ENCODE results near the gene HOXC6.
"Not testable (repeated sequence)": the region's sequence is repeated elsewhere in the genome, so short reads cannot be mapped to it uniquely, and the experiment has no call there.

The HOXC6 gene

GRCh38 chr12:54053003-54053750 lies 24.9 kb downstream of the HOXC6 start:
- DNase-seq, result peak in 2 of 51 donors; percentile 5 to 10

DNA sequence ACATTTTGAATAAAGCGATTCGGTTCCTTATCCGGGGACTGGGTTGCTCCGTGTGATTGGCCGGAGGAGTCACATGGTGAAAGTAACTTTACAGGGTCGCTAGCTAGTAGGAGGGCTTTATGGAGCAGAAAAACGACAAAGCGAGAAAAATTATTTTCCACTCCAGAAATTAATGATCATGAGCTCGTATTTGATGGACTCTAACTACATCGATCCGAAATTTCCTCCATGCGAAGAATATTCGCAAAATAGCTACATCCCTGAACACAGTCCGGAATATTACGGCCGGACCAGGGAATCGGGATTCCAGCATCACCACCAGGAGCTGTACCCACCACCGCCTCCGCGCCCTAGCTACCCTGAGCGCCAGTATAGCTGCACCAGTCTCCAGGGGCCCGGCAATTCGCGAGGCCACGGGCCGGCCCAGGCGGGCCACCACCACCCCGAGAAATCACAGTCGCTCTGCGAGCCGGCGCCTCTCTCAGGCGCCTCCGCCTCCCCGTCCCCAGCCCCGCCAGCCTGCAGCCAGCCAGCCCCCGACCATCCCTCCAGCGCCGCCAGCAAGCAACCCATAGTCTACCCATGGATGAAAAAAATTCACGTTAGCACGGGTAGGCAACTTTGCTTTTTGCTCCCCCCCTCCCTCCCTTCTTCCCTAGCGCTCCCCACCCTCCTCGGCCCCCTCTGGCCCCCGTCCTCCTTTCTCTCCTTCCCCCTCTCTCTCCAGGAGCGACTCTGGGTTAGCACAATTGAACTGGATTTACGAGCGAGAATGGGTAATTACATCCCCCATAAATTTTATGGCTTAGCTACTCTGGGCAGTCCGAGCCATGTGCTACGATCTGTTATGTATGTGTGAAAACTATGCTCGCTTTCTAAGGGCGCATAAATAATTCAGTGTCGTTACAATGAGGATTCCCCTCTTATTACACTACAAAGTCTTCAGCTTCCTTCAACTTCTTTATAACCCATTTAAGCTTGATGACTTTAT lies 25.8 kb downstream of the HOXC6 start, which contains the start of gene HOXC4:
HOXC4 (plus strand) TSS at position 85 of the 991 bp plus-strand sequence; CDS start at position 173, 88 bp downstream.
- peak in 2 of 51 donors; percentile 4 to 6 for DNase-seq

GRCh38 chr12:54054742-54055194 lies 26.5 kb downstream of the HOXC6 start:
- no peak for DNase-seq

DNA sequence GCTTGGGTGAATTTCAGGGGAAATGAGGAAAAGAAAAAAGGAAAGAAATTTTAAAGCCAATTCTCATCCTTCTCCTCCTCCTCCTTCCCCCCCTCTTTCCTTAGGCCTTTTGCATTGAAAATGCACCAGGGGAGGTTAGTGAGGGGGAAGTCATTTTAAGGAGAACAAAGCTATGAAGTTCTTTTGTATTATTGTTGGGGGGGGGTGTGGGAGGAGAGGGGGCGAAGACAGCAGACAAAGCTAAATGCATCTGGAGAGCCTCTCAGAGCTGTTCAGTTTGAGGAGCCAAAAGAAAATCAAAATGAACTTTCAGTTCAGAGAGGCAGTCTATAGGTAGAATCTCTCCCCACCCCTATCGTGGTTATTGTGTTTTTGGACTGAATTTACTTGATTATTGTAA lies 27.3 kb downstream of the HOXC6 start:
- no peak for DNase-seq

DNA sequence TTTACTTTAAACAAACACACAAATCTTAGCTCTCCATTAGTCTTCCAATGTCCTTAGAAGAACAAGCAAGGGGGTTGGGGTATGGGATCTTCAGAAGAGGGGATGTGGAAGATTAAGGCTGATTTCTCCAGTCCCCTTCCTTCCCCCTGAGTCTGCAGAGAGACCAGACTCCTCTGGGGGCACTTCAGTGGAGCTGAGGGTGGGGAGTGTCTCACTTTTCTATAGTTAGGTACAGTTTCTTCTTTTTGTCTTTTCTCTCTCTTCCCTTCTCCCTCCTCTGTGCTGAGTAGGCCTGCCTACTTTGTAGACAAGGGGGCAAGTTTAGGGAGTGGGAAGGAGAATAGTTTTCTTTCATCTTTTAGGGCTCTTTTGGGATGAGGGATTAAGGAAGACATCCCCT lies 27.9 kb downstream of the HOXC6 start:
- DNase-seq, result no peak

DNA sequence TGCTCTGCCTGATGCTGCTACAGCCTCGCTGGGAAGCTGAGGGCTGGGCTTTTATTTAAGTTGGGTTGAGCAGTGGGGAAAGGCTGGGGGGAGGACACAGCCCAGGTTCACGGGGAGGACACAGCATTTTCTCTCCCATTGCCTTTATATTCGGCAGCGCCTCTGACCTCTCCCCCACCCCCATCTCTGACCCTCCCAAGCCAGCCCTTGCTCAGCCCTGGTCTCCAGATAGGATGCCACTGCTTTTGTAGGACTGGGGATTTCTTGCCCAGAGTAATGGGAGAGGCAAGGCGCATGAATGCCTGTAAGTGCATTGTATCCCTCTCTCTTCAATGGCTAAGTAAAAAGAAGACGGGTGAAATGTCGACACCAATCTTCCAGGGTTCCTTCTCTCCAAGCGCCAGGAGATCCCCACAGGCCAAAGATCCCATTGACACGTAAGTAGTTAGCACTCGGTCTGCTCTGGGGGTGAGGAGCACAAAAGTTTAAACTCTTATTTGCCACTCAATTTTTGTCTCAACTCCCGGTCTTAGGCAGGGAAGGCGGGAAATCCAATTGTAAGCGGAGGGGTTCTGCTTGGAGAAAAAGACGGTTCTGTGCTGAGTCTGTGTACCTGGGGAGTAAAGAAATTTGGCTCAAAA lies 30.0 kb downstream of the HOXC6 start:
- no peak for DNase-seq

GRCh38 chr12:54059668-54060067 lies 31.4 kb downstream of the HOXC6 start:
- DNase-seq, result no peak

DNA sequence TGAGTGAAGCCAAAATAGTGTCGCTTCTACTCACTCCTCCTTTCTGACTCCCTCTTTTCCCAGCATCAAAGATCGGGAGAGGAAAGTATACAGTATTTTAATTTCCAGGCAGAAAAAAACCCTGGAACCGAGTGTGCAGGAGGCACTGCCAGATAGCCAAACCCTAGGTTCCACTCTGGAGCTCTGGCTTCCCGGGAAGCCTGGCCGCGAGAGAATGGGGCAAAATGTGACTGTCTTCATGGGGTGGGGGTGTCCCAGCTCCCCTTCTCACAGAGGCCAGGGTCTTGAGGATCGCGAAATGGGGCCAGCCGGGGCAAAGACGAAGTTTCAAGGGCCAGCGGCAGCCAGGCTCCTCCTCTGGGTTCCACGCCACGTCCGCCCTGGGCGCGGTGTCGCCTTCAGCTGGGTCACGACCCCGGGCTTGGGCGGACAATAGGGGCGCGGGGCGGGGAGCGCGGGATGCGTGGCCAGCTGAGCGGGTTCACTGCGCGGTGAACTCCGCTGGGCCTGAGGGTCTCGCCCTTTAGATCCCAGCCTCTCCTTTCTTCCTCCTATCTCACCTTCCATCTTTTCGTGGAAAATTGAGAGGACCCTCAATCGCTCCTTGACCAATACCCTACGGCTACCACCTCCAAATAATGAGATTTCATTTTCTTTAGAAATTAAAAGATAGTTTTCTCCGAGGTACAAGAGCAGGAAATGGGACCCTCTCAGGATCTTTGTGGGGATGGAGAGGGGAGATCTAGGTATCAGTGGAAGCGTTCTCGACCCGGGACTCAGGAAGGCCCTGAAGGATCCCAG lies 32.1 kb downstream of the HOXC6 start:
- DNase-seq, result no peak

- no peak for DNase-seq
Measured at GRCh38 chr12:54060975-54061778, 32.9 kb downstream of the HOXC6 start.

DNA sequence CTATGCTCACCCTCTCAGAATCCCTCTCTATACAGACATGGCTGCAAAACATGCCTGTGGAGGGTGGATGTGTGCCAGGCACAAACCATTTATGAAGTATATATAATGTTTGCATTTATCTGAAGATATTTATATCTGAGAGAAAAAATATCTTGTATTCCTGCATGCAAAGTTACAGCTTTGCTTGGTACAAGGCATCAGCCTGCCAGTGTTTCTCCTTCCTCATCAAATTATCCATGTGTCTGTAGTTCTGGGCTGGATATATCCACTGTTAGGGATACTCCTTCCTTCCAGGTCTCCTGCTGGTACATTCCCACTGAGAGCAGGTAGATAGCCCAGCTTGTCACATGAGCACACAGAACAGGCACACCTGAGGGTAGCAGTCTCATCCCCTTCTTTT lies 37.4 kb downstream of the HOXC6 start:
- DNase-seq, result no peak

GRCh38 chr12:54066408-54066807 lies 38.2 kb downstream of the HOXC6 start:
- no peak for DNase-seq

DNA sequence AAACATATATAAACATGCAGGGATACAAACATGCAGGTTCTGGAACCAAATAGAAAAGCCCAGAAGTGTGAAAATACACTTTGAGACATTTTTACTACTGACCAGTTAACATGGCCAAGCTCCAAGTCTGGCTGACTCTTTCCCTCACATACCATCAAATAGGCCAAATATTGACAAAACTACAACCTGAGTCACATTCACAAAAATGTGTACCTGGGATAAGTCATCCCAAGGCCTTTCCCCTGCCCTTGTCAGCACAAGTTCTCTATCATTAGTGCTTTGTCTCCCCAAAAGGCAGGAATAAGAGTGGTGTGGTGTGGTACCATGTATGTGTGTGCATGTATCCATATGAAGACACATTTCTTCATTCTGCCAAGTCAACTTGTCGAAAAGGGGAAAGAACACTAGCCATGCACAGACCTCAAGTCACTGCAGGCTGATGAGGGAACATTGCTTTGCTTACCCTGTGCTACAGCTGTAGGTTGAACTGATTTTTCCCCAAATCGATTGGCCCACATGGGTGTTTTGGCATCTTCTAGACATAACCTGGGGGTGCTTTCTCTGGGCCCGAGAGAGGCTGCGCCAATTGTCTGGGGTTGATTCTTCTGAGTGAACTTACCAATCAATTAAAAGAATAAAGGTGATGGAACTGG lies 40.3 kb downstream of the HOXC6 start:
- DNase-seq, result no peak

- DNase-seq, result no peak
Measured at GRCh38 chr12:54071942-54072341, 43.7 kb downstream of the HOXC6 start.

DNA sequence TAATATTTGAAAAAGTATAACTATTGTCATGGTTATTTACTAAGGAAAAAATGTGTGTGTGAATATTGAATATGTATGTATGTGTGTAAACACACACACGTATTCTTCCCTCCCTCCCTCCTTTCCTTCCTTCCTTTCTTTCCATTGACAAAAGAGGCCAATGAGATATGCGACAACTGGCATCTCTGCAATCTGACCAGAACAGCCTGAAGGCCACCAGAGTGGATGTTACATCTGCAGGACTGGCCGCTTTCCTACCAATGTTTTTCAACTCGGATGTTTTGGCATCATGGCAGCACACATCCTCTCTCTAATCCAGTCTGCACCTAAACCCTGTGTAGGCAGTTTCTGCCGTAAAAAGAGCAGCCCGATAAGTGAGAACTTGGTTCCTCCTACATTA lies 46.1 kb downstream of the HOXC6 start:
- no peak for DNase-seq

DNA sequence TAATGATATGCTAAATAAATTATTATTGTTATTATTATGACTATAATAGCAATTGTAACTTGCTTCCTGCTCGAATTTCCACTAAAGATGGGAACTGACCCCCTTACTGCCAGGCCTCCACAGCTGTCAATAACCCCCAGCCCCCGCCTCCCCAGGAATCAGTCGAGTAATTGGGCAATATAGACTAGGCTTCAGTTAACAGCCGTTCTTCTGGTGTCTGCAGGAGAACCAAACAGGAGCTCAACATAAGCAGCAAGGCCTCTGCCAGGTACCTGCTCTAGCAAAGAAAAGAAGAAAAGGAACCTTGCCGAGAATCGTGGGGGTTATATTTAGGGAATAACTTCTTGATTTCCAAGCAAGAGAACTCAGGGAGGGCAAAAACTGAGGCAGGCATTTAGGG lies 47.2 kb downstream of the HOXC6 start:
- DNase-seq, result no peak

DNA sequence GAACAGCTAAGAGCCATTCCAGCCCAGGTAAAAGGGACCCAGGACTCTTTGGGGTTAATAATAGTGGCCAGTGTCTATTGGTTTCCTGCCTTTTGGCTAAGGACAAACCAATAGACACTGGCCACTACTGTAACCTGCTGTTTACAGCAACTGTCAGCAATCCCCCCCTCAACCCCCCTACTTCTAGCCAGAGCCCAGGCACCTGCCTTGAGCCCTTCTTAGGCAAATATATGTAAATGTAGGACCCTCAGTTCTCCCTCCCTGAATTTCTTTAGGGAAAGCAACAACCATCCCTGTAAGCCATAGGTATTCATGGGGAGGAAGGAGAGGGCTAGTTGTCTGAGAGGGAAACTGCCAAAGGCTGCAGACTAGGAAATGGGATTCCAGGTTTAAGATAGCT lies 47.7 kb downstream of the HOXC6 start:
- no peak for DNase-seq

- DNase-seq, result not testable (repeated sequence)
Measured at GRCh38 chr12:54077843-54078242, 49.6 kb downstream of the HOXC6 start.

DNA sequence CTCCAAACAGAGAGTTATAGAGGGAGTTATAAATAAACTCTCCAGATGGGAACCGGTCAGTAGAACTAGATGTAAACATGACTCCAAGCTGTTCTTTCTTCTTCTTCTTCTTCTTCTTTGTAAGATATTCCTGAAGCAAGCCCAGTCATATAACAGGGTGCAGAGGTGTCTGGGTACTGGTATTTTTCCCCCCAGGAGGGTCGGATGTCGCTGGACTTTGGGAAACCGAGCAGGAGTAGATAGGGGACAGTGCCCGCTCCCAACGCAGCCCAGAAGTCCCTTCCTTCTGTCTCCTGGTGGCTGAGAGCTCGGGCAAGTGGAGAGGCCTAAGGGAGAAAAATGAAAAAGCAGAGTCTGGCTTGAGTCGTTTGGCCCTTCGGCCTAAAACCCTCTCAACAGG lies 50.9 kb downstream of the HOXC6 start:
- DNase-seq, result not testable (repeated sequence)

Data from hypothalamus (tissue), 51 donors.